GM19463 (cell line): Measurements from ENCODE around the gene LRRC59.

Experiments
- ATAC-seq: cut with Tn5 transposase; IDR thresholded peaks from one replicate; pipeline ENCODE4 v1.9.1; 2021; ENCODE audit warnings: mild to moderate bottlenecking, moderate library complexity; ENCODE audit not compliant: unreplicated experiment

Gene LRRC59

GRCh38 chr17:50363217-50364060 lies 33.9 kb downstream of the LRRC59 start:
- no peak for ATAC-seq

- ATAC-seq: no peak
Measured at GRCh38 chr17:50362661-50363060, 34.7 kb downstream of the LRRC59 start.

- ATAC-seq: peak; percentile 62
Measured at GRCh38 chr17:50361561-50362480, 35.5 kb downstream of the LRRC59 start.

DNA sequence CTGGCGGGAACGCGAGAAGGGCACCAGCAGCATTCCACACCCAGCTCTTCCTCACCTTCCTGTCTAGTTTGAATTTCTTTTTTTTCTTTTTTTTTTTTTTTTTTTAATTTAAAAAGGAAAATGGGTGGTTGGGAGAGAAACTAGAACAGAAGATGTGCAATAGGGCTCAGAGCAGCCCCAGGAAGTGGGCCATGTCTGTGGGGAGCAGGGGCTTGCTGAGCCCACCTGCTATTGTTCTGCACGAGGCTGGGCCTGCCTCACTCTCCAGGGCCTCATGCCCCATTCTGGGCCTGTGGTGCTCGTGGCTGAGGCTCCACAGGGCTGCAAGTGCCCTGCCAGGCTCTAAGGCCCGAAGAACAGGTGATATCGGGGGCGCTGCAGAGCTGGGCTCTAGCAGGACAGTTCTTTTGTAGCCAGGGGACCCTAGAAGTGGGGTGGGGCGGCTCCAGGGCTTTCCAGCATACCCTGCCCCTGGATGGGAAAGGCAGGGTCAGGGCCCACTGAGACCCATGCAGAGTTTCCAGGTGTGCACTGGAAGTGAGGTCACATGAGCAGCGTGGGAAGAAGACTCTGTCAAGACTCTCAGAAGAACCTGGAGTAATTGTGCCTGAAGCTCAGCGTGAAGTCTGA lies 36.7 kb downstream of the LRRC59 start:
- no peak for ATAC-seq

DNA sequence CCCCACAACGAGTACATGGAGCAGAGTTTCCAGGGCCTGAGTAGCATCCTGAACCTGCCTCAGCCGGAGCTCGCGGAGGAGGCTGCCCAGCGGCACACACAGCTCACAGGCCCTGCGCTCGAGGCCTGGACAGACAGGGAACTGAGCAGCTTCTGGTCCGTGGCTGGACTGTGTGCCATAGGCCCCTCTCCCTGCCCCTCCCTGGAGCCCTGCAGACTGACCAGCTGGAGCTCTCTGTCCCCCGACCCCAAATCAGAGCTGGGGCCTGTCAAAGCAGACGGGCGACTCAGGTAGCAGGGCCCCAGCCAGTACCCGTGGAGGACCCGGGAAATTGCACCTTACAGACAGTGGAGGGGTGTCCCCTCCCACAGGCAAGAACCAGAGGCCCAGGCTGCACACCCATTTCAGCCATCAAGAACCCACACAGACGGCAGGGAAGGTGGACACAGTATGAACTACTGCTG lies 37.3 kb downstream of the LRRC59 start:
- no peak for ATAC-seq

DNA sequence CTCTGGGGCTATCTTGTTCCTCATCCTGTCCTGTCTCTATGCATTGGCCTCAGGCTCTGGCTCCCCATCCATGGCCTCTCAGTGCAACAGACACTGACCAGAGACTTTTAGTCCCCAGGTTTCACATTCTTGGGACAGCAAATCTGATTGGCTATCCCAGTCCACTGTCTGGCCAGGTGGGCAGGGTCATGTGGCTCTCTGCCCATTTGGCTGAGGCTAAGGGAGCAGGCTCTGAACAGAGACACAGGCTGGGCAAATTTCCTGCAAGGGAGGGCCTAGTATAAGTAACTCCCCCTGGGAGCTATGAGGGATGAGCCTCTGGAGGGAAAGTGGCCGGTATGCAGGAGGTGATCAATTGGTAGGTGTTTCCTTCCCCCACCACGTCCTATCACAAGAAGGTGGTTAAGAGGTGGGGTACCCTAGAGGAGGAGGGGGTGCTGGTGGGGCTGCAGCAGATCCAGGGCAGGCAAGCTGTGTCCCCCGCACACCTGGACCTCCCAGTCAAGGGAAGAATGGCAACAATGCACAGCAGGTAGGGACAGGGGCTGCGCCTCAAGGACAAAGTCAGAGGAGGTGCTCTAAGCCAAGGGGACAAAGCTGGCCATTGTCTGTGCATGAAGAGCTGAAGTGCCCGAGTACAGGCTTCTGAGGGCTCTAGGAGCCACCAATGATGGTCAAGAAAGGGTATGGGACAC lies 38.2 kb downstream of the LRRC59 start:
- ATAC-seq: no peak

GRCh38 chr17:50358177-50358576 lies 39.1 kb downstream of the LRRC59 start:
- ATAC-seq: no peak

DNA sequence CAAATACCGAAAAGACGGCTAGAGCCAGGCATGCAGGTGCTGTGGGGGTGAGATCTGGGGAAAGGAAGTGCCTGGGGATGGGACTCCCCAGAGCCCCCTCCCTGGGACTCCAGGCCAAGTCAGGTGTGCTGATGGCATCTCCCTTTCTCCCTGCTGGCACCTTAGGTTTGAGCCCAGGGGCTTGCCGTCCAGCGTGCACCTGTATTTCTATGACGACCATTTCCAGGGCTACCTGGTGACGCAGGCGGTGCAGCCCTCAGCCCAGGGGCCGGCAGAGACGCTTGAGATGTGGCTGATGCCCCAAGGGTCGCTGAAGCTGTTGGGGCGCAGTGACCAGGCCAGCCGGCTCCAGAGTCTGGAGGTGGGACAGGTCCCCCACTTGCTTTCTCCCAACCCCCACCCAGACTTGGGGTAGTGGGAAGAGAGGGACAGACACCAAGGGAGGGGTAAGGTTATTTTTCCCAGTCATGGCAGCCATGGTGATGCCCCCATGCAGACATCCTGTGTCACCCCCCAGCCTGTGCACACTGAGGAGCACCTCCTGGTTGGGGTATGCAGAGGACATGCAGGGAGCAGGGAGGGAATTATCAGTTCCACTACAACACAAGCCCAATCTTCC lies 40.3 kb downstream of the LRRC59 start:
- no peak for ATAC-seq

GRCh38 chr17:50356418-50356817 lies 40.9 kb downstream of the LRRC59 start:
- ATAC-seq: no peak

DNA sequence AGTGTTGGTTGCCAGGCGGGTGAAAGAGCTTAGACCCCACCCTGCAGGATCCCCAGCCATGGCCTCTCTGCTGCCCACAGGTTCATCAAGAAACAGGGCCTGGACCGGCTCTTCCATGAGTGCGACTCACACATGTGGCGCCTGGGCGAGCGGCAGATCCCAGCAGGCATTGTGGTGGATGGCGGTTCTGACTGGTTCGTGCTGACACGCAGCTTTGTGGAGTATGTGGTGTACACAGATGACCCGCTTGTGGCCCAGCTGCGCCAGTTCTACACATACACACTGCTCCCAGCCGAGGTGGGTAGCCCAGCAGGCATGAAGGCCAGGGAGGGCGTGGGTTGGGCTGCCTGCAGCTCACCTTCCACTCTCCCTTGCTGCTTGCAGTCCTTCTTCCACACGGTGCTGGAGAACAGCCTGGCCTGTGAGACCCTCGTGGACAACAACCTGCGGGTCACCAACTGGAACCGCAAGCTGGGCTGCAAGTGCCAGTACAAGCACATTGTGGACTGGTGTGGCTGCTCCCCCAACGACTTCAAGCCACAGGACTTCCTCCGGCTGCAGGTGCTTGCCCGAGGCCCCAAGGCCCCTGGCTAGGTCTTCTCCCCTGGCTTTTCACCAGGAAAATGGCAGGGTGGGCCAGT lies 41.5 kb downstream of the LRRC59 start:
- no peak for ATAC-seq

GRCh38 chr17:50355336-50355700 lies 42.0 kb downstream of the LRRC59 start:
- ATAC-seq: no peak

DNA sequence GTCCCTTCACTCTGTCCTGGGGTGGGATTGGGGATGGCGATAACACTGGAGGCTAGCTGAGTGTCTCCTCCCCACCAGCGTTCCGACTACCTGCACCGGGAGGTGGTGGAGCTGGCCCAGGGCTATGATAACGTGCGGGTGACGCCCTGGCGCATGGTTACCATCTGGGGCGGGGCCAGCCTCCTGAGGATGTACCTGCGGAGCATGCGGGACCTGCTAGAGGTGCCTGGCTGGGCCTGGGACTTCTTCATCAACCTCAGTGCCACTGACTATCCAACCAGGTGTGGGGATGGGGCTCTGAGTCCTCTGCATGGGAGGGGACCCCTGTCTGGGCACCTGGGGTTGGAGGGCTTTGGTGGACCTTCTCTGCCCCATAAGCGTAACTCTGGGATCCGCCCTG lies 42.5 kb downstream of the LRRC59 start:
- ATAC-seq: no peak

DNA sequence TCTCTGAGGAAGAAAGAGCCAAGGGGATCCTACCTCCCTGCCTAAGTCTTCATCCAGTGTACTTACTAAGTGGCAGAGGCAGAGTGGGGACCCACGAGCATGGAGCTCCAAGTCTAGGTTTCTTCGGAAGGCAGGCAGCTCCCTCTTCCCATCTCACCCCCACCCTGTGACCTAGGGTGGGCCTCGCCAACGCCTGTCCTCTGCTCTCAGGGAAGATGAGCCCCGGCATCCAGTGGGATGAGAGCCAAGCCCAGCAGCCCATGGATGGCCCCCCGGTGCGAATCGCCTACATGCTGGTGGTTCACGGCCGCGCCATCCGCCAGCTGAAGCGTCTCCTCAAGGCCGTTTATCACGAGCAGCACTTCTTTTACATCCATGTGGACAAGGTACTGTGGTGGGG lies 43.1 kb downstream of the LRRC59 start:
- no peak for ATAC-seq

DNA sequence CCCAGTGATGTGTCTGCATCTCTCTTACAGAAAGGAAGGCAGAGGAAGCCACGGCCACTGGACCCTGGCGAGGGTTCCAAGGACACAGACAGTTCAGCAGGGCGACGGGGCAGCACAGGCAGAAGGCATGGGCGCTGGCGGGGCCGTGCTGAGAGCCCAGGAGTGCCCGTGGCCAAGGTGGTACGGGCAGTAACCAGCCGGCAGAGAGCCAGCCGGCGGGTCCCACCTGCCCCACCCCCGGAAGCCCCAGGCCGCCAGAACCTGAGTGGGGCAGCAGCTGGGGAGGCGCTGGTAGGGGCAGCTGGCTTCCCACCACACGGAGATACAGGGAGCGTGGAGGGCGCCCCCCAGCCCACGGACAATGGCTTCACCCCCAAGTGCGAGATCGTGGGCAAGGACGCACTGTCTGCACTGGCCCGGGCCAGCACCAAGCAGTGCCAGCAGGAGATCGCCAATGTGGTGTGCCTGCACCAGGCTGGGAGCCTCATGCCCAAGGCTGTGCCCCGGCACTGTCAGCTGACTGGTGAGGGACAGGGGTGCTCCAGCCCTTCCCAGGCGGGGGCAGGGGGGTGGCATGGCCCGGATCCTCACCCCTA lies 43.6 kb downstream of the LRRC59 start:
- ATAC-seq: no peak

GRCh38 chr17:50352693-50353599 lies 44.4 kb downstream of the LRRC59 start:
- no peak for ATAC-seq

DNA sequence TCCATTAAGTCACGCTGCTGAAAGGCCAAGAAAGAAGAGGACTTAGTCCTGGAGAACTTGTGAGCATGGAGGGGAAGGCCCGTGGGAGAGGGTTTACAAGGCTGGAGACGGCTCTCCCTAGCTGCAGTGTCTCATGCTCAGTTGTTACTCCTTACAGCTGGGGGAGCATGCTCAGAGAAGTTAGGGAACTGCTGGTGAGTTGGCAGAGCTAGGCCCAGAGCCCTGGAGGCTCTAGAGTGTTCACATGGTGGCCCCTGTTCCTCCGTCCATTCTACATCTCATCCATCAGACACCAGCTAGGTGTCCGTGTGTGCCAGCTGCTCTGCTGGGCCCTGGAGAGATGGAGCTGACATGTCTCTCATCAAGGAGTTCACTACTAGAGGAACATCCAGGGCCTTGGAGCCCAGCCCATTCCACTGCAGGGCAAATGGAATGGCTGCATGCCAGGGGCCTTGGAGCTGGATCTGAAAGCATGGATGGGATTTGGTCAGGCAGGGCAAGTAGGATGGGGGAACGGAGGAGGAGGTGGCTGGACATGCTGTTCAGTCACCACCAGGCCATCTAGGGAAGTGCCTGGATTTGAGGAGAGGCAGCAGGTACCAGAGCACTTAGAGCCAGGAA lies 45.1 kb downstream of the LRRC59 start:
- no peak for ATAC-seq

DNA sequence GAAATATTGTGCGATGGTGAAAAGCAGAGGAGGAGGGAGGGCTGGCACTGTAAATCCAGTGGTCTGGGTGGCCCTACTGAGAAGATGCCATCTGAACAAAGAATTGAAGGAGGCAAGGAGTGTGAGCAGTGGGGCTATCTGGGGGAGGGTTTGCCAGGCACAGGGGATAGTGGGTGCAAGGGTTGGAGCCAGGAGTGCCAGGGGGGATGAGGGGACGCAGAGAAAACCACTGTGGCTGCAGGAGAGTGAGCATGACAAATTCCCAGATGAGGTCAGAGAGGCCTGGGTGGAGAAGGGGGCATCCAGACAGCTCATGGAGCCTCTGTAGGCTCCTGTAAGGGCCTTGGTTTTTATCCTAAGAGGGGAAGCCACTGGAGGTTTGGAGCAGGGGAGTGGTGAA lies 46.6 kb downstream of the LRRC59 start:
- no peak for ATAC-seq

GRCh38 chr17:50349243-50349600 lies 48.1 kb downstream of the LRRC59 start:
- ATAC-seq: no peak
